ENCODE measurements around the gene CYP2E1. TPM values are rescaled to one million over a fixed set of nuclear protein-coding genes. Genes with fewer than 3 reads are reported as not detected.

Gene CYP2E1
- total and polyA plus RNA-seq, 10 of the 15 experiments (the other 5 are each of a cell fraction or from before 2014, with no cell fraction given), result 0.09 to 1.9 (median 0.28) TPM; not detected in 3

DNA sequence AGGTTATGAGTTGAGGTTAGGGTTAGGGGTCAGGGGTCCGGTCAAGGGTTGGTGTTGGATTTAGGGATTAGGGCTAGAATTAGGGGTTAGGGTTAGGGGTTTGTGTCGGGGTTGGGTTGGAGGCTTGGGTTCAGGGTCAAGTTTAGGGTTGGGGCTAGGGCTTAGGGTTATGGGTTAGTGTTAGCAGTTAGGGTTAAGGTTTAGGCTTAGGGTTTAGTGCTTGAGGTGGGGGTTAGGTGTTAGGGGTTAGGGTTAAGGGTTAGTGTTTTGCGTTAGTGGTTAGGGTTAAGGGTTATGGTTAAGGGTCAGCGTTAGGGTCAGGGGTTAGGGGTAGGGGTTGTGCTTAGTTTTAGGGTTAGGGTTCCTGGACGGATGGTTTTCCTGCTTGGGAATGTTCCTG, 40.0 kb downstream of the CYP2E1 start:
- WGBS (ENCODE audit: insufficient coverage, insufficient replicate concordance, low lambda C conversion rate, missing lambda C conversion rate), result 47% methylated on average over 5 of the region's 5 CpGs
- ChIA-PET POLR2A (no interaction called here), CTCF (no interaction called here), RAD21 (ENCODE audit: unreplicated experiment) (no interaction called here), SMC1A (ENCODE audit: uncharacterized antibody, unreplicated experiment) (no interaction called here)
- H3K4me2 ChIP-seq (ENCODE audit: control insufficient read depth, insufficient read depth), result no peak overlapping the region
- in situ Hi-C loops (cut with MboI) (no loop called here), intact Hi-C loops (cut with micrococcal nuclease; ENCODE audit: unreplicated experiment) (no loop called here)
- no peak overlapping the region for H3K4me3 ChIP-seq
- H3K36me3 ChIP-seq (ENCODE audit: control insufficient read depth in 2 of 2, insufficient read depth in 2 of 2, low read length in 1 of 2), result no peaks in the 10 kb centered on the region
- H3K27me3 ChIP-seq (replicated peaks in 1 of 2; ENCODE audit: control insufficient read depth in 2 of 2, insufficient read depth in 2 of 2, low read length in 1 of 2), result no peaks in the 10 kb centered on the region
- H3K79me2 ChIP-seq (ENCODE audit: control insufficient read depth, insufficient read depth, low read length), result no peaks in the 10 kb centered on the region
- peaks cover 3% of the 10 kb centered on the region; the same call in 2 of the 3 replicates for H3K9me3 ChIP-seq (replicated peaks; ENCODE audit: control insufficient read depth, insufficient read depth, low read length)
- no peaks in the 10 kb centered on the region for H3K4me1 ChIP-seq (ENCODE audit: control insufficient read depth, insufficient read depth, low read length)
- ATAC-seq (no peak), FAIRE-seq (no peak), DNase-seq (ENCODE audit: low read depth, low spot score) (no peak)
- TF ChIP-seq SIX5 (IDR thresholded peaks at IDR 0.05; ENCODE audit: low read depth, low read length, severe bottlenecking) (no peak), KLF5 (IDR thresholded peaks at IDR 0.05; ENCODE audit: partially characterized antibody) (no peak)
- TF ChIP-seq, protein P1, sequence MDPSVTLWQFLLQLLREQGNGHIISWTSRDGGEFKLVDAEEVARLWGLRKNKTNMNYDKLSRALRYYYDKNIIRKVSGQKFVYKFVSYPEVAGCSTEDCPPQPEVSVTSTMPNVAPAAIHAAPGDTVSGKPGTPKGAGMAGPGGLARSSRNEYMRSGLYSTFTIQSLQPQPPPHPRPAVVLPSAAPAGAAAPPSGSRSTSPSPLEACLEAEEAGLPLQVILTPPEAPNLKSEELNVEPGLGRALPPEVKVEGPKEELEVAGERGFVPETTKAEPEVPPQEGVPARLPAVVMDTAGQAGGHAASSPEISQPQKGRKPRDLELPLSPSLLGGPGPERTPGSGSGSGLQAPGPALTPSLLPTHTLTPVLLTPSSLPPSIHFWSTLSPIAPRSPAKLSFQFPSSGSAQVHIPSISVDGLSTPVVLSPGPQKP (IDR thresholded peaks at IDR 0.05; ENCODE audit: low read depth, low read length), result no peak
- H2AFZ ChIP-seq (ENCODE audit: control insufficient read depth, low read depth, low read length), result no peak overlapping the region
- no peak overlapping the region for H3K27ac ChIP-seq (ENCODE audit: control insufficient read depth, insufficient read depth)
- no peaks in the 10 kb centered on the region for H4K20me1 ChIP-seq (ENCODE audit: control insufficient read depth, insufficient read depth)
- no peak overlapping the region for H3K9ac ChIP-seq (ENCODE audit: control insufficient read depth, insufficient read depth, low read length)
- BruUV-seq (replicated peaks), result no TSS peak

DNA sequence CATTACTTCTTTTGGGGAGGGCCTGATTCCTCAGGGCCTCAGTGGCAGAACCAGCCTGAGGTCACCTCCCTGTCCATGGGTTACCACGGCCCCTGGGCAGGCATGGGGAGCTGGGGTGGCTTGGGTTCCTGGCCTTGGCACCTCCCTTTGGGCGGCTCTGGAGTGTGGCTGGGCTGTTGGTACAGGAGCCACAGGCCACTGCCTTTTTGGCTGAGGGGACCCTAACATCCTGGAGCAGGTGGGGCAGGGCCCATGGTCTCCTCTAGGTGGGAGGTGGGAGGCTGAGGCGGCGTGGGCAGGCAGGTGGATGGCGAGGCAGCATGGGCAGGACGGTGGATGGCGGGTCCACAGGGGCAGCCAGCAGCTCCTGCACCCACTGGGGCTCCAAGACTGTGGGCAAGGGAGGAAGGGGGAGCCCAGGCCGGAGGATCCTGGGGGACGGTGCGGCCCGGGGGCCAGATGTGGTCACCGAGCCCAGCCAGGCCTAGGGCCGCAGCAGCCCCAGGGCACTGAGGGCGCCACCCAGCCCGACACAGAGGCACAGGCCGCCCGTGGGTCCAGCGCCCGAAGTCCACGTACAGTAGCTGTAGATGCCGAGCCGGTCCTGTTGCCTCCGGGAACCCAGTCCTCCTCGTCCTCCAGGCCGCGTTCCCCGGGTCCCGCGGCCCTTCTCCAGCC, 40.6 kb downstream of the CYP2E1 start:
- Histone ChIP-seq H3K36me3 (ENCODE audit: control insufficient read depth in 2 of 2, insufficient read depth in 2 of 2, low read length in 1 of 2) (no peaks in the 10 kb centered on the region), H3K9ac (ENCODE audit: control insufficient read depth, insufficient read depth, low read length) (no peak overlapping the region), H3K4me1 (ENCODE audit: control insufficient read depth, insufficient read depth, low read length) (no peaks in the 10 kb centered on the region), H3K27ac (ENCODE audit: control insufficient read depth, insufficient read depth) (no peak overlapping the region), H2AFZ (ENCODE audit: control insufficient read depth, low read depth, low read length) (no peak overlapping the region), H3K4me2 (ENCODE audit: control insufficient read depth, insufficient read depth) (no peak overlapping the region), H3K9me3 (replicated peaks; ENCODE audit: control insufficient read depth, insufficient read depth, low read length) (peaks cover 3% of the 10 kb centered on the region; the same call in 2 of the 3 replicates), H3K4me3 (no peak overlapping the region), H3K79me2 (ENCODE audit: control insufficient read depth, insufficient read depth, low read length) (no peaks in the 10 kb centered on the region), H3K27me3 (replicated peaks in 1 of 2; ENCODE audit: control insufficient read depth in 2 of 2, insufficient read depth in 2 of 2, low read length in 1 of 2) (no peaks in the 10 kb centered on the region), H4K20me1 (ENCODE audit: control insufficient read depth, insufficient read depth) (no peaks in the 10 kb centered on the region)
- ATAC-seq (no peak), DNase-seq (ENCODE audit: low read depth, low spot score) (no peak), FAIRE-seq (no peak)
- ChIA-PET RAD21 (ENCODE audit: unreplicated experiment) (no interaction called here), CTCF (no interaction called here), POLR2A (no interaction called here), SMC1A (ENCODE audit: uncharacterized antibody, unreplicated experiment) (no interaction called here)
- in situ Hi-C loops (cut with MboI), result no loop called here
- WGBS (ENCODE audit: insufficient coverage, insufficient replicate concordance, low lambda C conversion rate, missing lambda C conversion rate), result 64% methylated on average over 27 of the region's 29 CpGs
- TF ChIP-seq JUND (IDR thresholded peaks at IDR 0.05; ENCODE audit: low read depth, low read length) (no peak), GABPA (IDR thresholded peaks at IDR 0.05; ENCODE audit: low read depth) (no peak), SIN3A (IDR thresholded peaks at IDR 0.05; ENCODE audit: low read depth, low read length) (no peak)
- TF ChIP-seq, protein P2, sequence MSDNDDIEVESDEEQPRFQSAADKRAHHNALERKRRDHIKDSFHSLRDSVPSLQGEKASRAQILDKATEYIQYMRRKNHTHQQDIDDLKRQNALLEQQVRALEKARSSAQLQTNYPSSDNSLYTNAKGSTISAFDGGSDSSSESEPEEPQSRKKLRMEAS (IDR thresholded peaks at IDR 0.05; ENCODE audit: low read depth, low read length), result no peak
- TF ChIP-seq, protein P3, sequence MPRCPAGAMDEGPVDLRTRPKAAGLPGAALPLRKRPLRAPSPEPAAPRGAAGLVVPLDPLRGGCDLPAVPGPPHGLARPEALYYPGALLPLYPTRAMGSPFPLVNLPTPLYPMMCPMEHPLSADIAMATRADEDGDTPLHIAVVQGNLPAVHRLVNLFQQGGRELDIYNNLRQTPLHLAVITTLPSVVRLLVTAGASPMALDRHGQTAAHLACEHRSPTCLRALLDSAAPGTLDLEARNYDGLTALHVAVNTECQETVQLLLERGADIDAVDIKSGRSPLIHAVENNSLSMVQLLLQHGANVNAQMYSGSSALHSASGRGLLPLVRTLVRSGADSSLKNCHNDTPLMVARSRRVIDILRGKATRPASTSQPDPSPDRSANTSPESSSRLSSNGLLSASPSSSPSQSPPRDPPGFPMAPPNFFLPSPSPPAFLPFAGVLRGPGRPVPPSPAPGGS (IDR thresholded peaks at IDR 0.05; ENCODE audit: borderline replicate concordance, insufficient read depth, low read depth, low read length, poor library complexity, severe bottlenecking), result no peak
- BruUV-seq (replicated peaks), result no TSS peak
- intact Hi-C loops (cut with micrococcal nuclease; ENCODE audit: unreplicated experiment), result no loop called here

Measured in GM12878 (cell line).